ENCODE data around the gene FRMPD4.

DNA sequence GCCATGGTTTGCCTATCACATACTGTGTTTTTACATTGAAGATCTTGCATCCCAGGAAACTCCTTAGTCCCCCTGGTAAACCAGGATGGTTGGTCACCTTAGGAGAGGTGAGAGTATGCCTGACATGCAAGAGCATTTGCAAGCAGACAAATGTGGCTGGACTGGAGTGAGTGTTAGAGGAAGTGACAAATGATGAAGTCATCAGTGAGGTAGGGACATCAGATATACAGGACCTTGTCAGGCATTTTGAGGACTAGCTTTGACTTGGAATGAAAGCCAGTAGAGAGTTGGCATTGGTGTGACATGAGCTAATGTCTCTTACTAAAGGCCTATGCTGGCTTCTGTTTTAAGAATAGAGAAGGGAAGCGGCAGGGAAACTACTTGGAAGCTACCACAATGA is 124.9 kb downstream of the FRMPD4 start:
- TF ChIP-seq NFATC4 (CRISPR knock-in tag; IDR thresholded peaks at IDR 0.05) (no peak), CREB1 (CRISPR knock-in tag; IDR thresholded peaks at IDR 0.05) (no peak), JUN (CRISPR knock-in tag; IDR thresholded peaks at IDR 0.05) (no peak), TEAD4 (CRISPR knock-in tag; IDR thresholded peaks at IDR 0.05) (no peak), ZNF317 (CRISPR knock-in tag; IDR thresholded peaks at IDR 0.05; ENCODE audit: borderline replicate concordance, low read depth) (no peak), NFYB (CRISPR knock-in tag; conservative IDR thresholded peaks at IDR 0.05; ENCODE audit: low read depth) (no peak)
- TF ChIP-seq, protein P1, sequence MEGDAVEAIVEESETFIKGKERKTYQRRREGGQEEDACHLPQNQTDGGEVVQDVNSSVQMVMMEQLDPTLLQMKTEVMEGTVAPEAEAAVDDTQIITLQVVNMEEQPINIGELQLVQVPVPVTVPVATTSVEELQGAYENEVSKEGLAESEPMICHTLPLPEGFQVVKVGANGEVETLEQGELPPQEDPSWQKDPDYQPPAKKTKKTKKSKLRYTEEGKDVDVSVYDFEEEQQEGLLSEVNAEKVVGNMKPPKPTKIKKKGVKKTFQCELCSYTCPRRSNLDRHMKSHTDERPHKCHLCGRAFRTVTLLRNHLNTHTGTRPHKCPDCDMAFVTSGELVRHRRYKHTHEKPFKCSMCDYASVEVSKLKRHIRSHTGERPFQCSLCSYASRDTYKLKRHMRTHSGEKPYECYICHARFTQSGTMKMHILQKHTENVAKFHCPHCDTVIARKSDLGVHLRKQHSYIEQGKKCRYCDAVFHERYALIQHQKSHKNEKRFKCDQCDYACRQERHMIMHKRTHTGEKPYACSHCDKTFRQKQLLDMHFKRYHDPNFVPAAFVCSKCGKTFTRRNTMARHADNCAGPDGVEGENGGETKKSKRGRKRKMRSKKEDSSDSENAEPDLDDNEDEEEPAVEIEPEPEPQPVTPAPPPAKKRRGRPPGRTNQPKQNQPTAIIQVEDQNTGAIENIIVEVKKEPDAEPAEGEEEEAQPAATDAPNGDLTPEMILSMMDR (IDR thresholded peaks at IDR 0.05): no peak
- TF ChIP-seq, protein P2, sequence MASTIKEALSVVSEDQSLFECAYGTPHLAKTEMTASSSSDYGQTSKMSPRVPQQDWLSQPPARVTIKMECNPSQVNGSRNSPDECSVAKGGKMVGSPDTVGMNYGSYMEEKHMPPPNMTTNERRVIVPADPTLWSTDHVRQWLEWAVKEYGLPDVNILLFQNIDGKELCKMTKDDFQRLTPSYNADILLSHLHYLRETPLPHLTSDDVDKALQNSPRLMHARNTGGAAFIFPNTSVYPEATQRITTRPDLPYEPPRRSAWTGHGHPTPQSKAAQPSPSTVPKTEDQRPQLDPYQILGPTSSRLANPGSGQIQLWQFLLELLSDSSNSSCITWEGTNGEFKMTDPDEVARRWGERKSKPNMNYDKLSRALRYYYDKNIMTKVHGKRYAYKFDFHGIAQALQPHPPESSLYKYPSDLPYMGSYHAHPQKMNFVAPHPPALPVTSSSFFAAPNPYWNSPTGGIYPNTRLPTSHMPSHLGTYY (CRISPR knock-in tag; IDR thresholded peaks at IDR 0.05): no peak
- TF ChIP-seq, protein P3, sequence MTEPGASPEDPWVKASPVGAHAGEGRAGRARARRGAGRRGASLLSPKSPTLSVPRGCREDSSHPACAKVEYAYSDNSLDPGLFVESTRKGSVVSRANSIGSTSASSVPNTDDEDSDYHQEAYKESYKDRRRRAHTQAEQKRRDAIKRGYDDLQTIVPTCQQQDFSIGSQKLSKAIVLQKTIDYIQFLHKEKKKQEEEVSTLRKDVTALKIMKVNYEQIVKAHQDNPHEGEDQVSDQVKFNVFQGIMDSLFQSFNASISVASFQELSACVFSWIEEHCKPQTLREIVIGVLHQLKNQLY (CRISPR knock-in tag; IDR thresholded peaks at IDR 0.05): no peak
- TF ChIP-seq, protein P4, sequence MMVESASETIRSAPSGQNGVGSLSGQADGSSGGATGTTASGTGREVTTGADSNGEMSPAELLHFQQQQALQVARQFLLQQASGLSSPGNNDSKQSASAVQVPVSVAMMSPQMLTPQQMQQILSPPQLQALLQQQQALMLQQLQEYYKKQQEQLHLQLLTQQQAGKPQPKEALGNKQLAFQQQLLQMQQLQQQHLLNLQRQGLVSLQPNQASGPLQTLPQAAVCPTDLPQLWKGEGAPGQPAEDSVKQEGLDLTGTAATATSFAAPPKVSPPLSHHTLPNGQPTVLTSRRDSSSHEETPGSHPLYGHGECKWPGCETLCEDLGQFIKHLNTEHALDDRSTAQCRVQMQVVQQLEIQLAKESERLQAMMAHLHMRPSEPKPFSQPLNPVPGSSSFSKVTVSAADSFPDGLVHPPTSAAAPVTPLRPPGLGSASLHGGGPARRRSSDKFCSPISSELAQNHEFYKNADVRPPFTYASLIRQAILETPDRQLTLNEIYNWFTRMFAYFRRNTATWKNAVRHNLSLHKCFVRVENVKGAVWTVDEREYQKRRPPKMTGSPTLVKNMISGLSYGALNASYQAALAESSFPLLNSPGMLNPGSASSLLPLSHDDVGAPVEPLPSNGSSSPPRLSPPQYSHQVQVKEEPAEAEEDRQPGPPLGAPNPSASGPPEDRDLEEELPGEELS (CRISPR knock-in tag; IDR thresholded peaks at IDR 0.05): no peak
- TF ChIP-seq, protein P5, sequence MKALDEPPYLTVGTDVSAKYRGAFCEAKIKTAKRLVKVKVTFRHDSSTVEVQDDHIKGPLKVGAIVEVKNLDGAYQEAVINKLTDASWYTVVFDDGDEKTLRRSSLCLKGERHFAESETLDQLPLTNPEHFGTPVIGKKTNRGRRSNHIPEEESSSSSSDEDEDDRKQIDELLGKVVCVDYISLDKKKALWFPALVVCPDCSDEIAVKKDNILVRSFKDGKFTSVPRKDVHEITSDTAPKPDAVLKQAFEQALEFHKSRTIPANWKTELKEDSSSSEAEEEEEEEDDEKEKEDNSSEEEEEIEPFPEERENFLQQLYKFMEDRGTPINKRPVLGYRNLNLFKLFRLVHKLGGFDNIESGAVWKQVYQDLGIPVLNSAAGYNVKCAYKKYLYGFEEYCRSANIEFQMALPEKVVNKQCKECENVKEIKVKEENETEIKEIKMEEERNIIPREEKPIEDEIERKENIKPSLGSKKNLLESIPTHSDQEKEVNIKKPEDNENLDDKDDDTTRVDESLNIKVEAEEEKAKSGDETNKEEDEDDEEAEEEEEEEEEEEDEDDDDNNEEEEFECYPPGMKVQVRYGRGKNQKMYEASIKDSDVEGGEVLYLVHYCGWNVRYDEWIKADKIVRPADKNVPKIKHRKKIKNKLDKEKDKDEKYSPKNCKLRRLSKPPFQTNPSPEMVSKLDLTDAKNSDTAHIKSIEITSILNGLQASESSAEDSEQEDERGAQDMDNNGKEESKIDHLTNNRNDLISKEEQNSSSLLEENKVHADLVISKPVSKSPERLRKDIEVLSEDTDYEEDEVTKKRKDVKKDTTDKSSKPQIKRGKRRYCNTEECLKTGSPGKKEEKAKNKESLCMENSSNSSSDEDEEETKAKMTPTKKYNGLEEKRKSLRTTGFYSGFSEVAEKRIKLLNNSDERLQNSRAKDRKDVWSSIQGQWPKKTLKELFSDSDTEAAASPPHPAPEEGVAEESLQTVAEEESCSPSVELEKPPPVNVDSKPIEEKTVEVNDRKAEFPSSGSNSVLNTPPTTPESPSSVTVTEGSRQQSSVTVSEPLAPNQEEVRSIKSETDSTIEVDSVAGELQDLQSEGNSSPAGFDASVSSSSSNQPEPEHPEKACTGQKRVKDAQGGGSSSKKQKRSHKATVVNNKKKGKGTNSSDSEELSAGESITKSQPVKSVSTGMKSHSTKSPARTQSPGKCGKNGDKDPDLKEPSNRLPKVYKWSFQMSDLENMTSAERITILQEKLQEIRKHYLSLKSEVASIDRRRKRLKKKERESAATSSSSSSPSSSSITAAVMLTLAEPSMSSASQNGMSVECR (CRISPR knock-in tag; IDR thresholded peaks at IDR 0.05; ENCODE audit: borderline replicate concordance): no peak
- TF ChIP-seq, protein P6, sequence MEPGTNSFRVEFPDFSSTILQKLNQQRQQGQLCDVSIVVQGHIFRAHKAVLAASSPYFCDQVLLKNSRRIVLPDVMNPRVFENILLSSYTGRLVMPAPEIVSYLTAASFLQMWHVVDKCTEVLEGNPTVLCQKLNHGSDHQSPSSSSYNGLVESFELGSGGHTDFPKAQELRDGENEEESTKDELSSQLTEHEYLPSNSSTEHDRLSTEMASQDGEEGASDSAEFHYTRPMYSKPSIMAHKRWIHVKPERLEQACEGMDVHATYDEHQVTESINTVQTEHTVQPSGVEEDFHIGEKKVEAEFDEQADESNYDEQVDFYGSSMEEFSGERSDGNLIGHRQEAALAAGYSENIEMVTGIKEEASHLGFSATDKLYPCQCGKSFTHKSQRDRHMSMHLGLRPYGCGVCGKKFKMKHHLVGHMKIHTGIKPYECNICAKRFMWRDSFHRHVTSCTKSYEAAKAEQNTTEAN (CRISPR knock-in tag; IDR thresholded peaks at IDR 0.05): no peak

Measured in WTC11 (cell line).